ENCODE data around the gene SLC16A10.

Gene SLC16A10

DNA sequence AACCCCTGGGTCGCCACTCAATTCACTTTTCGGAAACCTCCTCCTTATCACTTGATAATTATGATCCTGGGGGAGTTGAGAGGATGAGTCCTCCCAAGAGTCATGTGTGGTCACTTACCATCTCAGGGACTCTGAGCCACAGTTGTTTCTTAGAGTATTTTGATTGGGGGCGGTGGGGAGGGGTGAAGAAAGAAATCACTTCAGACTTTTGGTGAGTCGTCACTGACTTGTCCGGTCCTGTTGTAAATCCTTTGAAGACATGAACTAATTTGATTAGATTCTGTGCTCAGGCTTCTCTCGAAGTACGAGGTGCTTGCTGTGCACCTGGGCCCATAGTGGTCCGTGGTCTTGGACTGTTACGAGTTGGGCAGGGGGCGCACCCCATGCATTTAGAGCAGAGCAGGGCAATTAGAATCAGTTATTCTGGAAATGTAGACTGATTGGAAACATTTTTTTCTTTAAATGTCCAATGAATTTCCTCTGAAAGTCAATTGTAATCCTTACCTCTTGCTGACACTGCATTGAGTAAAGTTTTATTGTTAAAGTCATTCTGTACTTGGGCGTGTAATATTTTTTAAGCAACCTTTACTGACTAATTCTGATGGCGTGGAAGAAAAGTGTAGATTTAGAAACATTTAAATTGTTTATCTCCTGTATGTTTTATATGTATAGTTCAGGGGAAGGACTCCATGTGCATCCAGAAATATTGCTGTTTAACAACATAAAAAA lies 173.4 kb downstream of the SLC16A10 start:
- DNase-seq (ENCODE audit: low read depth): peak; percentile 26

DNA sequence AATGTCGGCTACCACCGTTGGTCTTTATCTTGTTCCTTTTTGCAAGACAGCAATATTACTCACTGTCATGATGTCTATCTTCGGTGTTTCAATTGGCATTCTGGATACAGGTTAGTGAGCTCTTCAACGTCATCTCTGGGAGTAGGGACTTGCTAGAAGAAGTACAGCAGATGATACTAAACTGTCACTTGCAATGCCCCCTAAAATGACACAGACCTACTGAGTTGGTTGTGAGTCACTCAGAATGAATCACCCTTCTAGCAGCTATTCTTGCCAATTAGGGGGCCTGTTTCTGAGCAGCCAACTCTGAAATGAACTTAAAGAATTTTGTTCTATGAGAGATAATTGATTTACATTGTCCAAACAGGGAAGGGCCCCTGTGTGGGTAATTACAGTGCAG lies 176.5 kb downstream of the SLC16A10 start:
- peak; percentile 87 for DNase-seq (ENCODE audit: low read depth)

DNA sequence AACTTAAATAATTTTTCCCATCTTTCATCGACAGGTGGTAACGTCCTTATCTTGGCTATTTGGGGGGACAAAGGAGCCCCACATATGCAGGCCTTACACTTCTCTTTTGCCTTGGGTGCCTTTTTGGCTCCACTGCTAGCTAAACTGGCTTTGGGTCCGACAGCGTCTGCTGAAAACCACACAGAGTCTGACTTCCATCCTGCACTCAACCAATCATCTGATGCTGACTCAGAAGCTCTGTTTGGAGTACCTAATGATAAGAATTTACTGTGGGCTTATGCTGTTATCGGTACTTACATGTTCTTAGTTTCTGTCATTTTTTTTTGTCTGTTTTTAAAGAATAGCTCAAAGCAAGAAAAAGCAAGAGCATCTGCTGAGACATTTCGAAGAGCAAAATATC lies 178.5 kb downstream of the SLC16A10 start:
- no peak for DNase-seq (ENCODE audit: low read depth)

DNA sequence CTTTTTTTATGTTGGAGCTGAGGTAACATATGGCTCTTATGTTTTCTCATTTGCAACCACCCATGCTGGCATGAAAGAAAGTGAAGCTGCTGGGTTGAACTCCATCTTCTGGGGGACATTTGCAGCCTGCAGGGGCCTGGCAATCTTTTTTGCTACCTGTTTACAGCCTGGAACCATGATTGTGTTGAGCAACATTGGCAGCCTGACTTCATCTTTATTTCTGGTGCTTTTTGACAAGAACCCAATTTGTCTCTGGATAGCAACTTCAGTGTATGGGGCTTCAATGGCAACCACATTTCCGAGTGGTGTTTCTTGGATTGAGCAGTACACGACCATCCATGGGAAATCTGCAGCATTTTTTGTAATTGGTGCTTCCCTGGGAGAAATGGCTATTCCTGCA lies 179.0 kb downstream of the SLC16A10 start:
- DNase-seq (ENCODE audit: low read depth): no peak

DNA sequence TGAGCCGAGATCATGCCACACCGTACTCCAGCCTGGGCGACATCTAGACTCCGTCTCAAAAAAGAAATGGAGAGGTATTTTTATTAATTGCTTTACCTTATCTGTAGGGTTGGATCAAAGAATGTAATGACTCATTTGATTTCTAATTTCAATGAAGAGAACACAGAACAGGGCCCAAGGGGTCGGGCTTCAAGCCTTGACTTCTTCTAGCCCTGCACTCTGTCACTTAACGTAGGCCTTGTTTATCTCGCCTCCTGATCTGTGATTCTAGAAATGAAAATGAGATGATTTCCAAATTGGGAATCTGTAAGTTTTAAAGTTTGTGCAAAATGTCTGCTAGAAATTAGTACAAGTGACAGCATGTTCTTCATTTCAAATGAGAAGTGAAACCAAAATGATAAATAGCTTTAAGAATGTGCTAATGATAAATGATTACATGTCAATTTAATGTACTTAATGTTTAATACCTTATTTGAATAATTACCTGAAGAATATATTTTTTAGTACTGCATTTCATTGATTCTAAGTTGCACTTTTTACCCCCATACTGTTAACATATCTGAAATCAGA lies 180.5 kb downstream of the SLC16A10 start:
- no peak for DNase-seq (ENCODE audit: low read depth)

DNA sequence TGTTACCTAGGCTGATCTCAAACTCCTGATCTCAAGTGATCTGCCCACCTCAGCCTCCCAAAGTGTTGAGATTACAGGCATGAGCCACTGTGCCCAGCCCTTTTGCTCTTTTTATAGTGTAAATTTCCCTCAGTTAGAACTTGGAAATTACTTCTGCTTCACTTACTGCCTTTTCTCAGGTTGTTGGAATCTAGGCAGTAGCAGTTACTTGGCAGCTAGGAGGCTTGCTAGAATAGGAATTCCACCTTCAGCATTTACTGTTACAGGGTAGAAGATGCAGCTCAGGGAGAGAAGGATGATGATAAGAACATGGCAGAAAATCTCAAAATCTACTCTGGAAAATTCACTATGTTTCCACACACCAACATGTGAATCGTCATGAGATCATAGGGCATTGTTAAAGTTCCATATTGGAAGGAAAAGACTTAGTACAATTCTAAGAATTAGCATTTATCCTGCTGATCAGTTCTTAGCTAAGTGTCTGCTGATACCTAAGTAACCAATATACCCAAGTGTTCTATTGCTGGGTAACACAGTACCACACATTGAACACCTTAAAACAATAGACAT lies 182.2 kb downstream of the SLC16A10 start:
- no peak for DNase-seq (ENCODE audit: low read depth)

DNA sequence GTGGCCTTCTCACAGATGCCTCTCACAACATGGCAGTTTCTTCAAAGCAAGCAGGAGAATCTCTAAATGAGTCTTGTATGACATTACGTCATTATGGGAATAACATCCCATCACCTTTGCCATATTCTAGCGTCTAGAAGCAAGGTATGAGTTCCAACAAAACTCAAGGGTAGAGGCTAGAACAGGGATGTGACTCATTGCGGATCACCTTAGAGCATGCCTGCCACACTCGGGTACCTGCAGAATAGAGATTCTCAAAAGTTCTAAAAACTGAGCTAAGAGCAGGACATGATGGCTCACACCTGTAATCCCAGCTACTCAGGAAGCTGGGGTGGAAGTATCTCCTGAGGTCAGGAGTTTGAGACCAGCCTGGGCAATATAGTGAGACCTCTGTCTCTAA lies 182.8 kb downstream of the SLC16A10 start:
- DNase-seq (ENCODE audit: low read depth): no peak

DNA sequence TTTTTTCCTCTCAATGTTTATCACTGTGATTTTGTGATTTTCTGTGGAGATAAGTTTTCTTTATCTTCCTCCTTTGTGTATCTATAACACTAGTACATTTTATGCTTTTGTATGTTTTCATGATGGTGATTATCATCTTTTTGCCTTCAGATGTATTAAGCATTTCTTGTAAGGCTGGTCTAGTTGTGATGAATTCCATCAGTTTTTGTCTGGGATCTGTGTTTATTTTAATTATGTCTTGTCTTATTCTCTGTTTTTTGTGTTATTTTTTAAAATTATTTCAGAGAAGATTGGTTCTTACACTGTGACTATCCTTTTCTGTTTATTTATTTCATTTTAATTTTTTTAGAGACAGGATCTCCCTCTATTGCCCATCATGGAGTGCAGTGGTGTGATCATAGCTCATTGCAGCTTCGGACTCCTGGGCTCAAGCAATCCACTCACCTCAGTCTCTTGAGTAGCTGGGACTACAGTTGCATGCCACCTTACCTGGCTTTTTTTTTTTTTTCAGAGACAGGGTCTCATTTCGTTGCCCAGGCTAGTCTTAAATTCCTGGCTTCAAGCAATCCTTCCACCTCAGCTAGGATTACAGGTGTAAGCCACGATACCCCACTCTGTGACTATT lies 187.4 kb downstream of the SLC16A10 start:
- no peak for DNase-seq (ENCODE audit: low read depth)

DNA sequence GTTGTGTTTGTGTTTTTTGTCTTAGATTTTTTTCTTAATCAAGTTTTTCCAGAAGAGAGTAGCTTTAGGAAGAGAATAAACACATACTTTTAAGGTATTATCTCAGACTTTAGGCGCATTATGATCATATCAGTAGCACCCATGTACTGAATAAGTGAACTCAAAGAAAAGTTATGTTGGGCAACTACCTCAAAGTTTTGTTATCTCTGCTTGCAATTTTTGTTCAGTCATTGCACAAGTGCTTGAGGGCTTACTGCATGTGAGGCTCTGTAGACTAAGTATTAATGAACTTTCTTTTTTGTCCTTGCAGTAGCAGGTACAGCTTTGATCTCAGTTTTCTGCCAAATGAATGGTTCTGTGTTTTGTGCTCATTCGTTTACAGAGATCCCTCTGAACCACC lies 189.0 kb downstream of the SLC16A10 start:
- DNase-seq (ENCODE audit: low read depth): no peak

DNA sequence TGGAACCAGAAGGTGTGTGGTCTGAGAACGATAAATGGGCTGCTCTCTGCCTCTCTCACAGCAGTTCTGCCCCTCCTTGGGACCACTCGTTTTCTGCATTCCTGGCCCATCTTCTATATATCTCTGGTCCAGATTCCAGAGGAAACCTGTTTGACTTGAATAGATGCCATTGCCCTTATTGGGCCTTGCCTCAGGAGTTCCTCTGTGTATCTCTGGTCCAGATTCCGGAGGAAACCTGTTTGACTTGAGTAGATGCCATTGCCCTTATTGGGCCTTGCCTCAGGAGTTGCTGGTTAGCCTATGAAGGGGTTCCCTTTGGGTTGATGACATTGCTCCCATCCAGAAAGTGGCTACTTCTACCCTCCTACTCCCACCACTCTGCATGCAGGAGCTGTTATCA lies 189.4 kb downstream of the SLC16A10 start:
- DNase-seq (ENCODE audit: low read depth): no peak

DNA sequence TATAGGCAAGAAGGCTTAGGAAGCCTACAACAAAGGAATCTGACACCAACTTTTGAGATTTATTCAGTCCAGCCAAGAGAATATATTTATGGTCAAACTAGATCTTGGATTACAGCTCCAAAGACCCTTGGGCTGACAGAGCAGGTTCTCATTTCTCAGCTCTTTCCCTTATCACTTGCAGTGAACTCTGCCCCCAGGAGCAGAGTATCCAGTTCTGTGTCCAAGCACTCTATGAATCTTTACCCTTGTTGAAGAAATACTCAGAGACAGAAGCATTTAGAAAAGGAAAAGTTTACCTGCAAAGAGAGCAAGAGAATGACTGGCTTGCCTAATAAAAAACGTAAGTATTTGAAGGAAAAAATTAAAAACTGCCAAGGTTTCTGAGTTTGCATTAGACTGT lies 190.5 kb downstream of the SLC16A10 start:
- no peak for DNase-seq (ENCODE audit: low read depth)

DNA sequence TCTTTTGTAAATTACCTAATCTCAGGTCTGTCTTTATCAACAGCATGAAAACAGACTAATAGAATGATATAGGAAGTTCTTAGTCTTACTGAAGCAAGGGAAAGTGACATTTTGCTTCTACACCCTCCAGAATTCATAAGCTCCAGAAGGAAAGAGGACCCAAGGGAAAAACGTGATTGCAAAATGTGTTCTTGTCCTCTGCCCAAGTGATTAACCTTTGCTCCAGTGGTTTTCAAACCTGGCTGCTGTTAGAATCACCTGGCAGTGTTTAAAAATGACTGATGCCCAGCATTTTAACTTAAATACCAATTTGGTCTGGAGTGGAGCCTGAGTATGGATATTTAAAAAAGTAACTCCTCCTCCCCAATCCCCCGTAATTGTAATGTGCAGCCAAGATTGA lies 191.4 kb downstream of the SLC16A10 start:
- no peak for DNase-seq (ENCODE audit: low read depth)

DNA sequence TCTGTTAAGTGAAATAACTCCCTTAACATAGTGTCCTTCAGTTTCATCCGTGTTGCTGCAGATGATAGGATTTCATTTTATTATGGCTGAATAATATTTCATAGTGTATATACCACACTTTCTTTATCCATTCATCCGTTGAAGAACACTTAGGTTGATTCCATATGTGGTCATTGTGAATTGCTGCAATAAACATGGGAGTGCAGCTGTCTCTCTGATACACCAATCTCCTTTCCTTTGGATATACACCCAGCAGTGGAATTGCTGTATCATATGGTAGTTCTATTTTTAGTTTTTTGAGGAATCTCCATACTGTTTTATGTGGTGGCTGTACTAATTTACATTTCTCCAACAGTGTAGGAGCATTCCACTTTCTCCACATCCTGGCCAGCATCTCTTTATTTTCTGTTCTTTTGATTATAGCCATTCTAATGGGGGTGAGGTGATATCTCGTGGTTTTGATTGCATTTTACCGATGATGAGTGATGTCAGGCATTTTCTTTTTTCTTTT lies 193.2 kb downstream of the SLC16A10 start:
- DNase-seq (ENCODE audit: low read depth): peak; percentile 50
